Activated CD8-positive, alpha-beta memory T cell treated with anti-CD3 and anti-CD28 coated beads for 36 hours (primary cell): Measurements from ENCODE around the gene TMEM175. TPM values are rescaled to one million over a fixed set of nuclear protein-coding genes. Genes with fewer than 3 reads are reported as not detected.
"Not testable (repeated sequence)": the region's sequence is repeated elsewhere in the genome, so short reads cannot be mapped to it uniquely, and the experiment has no call there.

ENCODE experiments used
- CTCF ChIA-PET: fragments of 350-600 bp; sonication (Branson Sonifier 250); formaldehyde crosslinking; loops from one replicate; lab custom pipeline; 2021; ENCODE audit warnings: antibody characterized with exemption; lab: Charles Lee
- POLR2A ChIA-PET: fragments of 350-600 bp; sonication (Branson Sonifier 250); formaldehyde crosslinking; loops from one replicate; lab custom pipeline; 2021; ENCODE audit warnings: antibody characterized with exemption; lab: Charles Lee
- total RNA-seq, 2 experiments: library from RNA; stranded (reverse); gene quantifications; one replicate each; pipeline ENCODE4 v1.2.3, GENCODE V29; 2021

Gene TMEM175
- total RNA-seq, 2 experiments from 2014 or later = 16.9 to 17.3 TPM

DNA sequence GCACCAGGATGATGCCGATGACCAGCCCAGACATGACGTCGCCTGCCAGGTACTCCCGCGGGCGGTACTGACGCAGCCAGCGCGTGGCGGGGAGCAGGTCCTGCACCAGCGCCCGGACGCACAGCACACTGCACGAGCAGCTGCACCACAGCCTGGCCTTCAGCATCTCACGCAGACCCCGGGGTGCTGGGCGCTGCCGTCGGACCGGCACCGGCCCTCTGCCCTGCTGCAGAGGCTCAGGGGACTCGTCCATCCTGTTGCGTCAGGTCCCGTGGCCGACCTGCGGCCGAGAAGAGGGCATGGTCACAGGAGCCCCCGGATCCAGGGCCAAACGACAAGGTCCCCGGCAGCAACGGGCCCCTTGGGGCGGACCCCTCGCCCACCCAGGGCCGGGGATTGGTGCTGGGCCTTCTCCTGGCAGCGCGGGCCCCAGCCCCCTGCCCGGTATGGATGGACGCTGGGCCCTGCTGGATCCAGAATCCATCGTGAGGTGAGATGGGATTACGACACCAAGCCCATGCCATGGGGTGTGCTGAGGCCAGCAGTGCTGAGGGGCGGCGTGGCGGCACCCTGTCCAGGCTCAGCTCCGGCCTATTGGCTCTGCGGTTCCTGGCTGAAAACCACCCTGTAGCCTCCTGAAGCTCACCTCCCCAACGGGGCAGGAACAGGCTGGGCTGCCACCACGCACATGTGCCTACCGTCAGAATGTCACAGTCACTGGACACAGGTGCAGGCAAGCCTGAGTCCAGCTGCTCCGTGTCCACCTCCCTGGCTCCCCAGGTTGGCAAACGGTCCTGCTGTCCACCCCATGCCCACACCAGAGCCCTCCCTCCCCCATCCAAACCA lies 59.4 kb downstream of the TMEM175 start:
- ChIA-PET POLR2A (no interaction called here), CTCF (no interaction called here)

- POLR2A ChIA-PET = no interaction called here
- CTCF ChIA-PET = no interaction called here
Observed at GRCh38 chr4:992297-993110, 60.2 kb downstream of the TMEM175 start.

GRCh38 chr4:993111-994029 lies 61.1 kb downstream of the TMEM175 start, which contains the start of gene SLC26A1:
Gene SLC26A1 (minus strand): TSS chr4:993404. CDS start chr4:991703, 1,701 bp downstream.
- CTCF ChIA-PET = interaction anchor here (0.7 kb wide), 1 partner anchor 69 kb away, joined by 3 read pairs; no protein-coding TSS in a partner anchor
- POLR2A ChIA-PET = no interaction called here

- ChIA-PET POLR2A (no interaction called here), CTCF (no interaction called here)
Observed at GRCh38 chr4:995311-996026, 63.2 kb downstream of the TMEM175 start.

DNA sequence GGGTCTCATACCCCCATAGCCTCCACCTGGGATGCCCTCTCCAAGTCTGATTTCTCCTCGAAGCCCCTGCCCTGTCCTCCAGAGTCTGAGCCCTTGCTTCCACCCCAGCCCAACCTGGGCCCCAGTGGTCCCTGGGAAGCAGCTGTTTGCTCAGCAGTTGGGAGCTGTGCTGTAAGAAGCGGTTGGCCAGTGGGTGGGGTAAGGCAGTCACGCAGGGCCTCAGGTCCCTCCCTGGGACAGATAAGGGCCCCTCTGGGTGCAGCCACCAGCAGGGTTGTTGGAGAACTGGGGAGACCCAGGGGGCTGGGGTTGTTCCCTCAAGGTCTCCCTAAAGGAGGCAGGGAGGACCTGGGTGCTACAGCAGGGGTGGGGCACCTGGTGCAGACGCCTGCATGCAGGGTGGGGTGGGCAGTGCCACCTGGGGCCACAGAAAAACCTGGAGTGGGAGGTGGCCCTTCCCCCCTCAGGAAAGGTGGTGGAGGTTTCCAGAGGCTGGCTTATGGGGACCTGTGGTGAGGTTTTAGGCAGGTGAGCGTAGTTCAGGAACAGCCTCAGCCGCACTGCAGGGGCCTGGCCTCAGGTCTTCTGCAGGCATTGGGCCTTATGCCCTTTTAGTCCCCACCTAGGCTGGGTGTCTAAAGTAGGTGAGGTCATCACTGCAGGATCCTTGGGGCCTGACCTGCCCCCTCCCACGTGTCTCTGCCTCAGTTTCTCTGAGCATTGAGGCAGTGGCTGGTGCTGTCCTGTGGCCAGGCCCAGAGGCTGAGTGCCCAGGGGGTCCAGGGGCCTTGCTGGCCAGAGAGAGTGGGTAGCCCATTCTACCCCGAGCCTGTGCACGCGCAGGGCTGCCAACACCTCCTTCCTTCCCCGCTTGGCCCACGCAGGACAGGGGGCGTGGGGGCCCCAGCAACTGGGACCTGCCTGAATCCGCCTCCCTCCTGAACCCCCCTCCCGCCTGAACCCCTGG lies 64.1 kb downstream of the TMEM175 start:
- CTCF ChIA-PET = no interaction called here
- POLR2A ChIA-PET = no interaction called here

- CTCF ChIA-PET = no interaction called here
- POLR2A ChIA-PET = no interaction called here
Observed at GRCh38 chr4:996997-997374, 64.7 kb downstream of the TMEM175 start.

GRCh38 chr4:997375-998071 lies 65.3 kb downstream of the TMEM175 start:
- CTCF ChIA-PET = no interaction called here
- POLR2A ChIA-PET = no interaction called here

GRCh38 chr4:998096-998691 lies 65.9 kb downstream of the TMEM175 start:
- POLR2A ChIA-PET = interaction anchor here (0.7 kb wide), 1 partner anchor 704 kb away, joined by 3 read pairs; no protein-coding TSS in a partner anchor
- CTCF ChIA-PET = no interaction called here

GRCh38 chr4:999240-999863 lies 67.1 kb downstream of the TMEM175 start:
- CTCF ChIA-PET = not testable (repeated sequence)

GRCh38 chr4:999882-1000425 lies 67.7 kb downstream of the TMEM175 start:
- CTCF ChIA-PET = no interaction called here
- POLR2A ChIA-PET = no interaction called here

More at GRCh38 chr4:999240-999863, 67.1 kb downstream of the TMEM175 start:
- POLR2A ChIA-PET = interaction anchor here (0.7 kb wide), 1 partner anchor 702 kb away, joined by 3 read pairs; no protein-coding TSS in a partner anchor

DNA sequence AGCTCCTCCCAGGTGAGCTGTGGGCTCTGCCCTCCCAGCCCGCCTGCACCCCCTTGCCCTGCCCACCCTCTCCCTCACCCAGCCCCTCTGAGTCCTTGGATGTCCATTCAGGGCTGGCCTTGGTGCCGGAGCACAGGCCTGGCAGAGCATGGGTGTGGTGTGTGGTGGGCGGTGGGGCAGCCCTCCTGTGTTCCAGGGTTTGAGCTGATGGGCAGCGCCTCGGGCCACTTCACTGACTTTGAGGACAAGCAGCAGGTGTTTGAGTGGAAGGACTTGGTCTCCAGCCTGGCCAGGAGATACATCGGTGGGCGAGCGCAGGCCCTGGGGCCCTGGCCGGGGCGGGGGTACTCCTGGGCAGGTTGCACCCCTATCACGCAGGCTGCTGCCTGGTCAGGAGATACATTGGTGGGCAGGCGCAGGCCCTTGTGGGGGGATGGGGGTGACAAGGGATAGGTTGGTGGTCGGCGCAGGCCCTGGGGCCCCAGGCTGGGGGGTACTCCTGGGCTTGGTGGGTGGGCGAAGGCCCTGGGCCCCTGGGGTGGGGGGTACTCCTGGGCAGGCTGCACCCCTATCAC lies 68.5 kb downstream of the TMEM175 start:
- ChIA-PET CTCF (no interaction called here), POLR2A (no interaction called here)

- POLR2A ChIA-PET = no interaction called here
- CTCF ChIA-PET = interaction anchor here (0.6 to 0.9 kb wide), 2 partner anchors 14 to 61 kb away, joined by 3 to 4 read pairs; partner anchors contain the start of gene IDUA
Observed at GRCh38 chr4:1001561-1002130, 69.4 kb downstream of the TMEM175 start.

DNA sequence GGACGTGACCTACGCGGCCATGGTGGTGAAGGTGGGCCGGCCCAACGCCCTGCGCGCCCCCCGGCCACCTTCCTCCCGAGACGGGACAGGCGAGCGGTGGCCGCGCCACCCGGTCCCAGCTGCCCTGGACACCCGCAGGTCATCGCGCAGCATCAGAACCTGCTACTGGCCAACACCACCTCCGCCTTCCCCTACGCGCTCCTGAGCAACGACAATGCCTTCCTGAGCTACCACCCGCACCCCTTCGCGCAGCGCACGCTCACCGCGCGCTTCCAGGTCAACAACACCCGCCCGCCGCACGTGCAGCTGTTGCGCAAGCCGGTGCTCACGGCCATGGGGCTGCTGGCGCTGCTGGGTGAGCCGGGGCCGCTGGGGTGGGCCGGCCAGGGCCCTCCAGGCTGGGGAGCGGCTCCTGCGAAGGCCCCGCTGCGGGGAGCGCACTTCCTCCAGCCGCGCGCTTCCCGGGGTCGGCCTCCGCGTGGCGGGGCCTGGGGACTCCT lies 69.9 kb downstream of the TMEM175 start:
- POLR2A ChIA-PET = no interaction called here
- CTCF ChIA-PET = interaction anchor here (0.9 kb wide), 1 partner anchor 15 kb away, joined by 4 read pairs; the partner anchor contains the start of gene IDUA

- ChIA-PET CTCF (interaction anchor here (0.9 kb wide), 1 partner anchor 15 kb away, joined by 4 read pairs; the partner anchor contains the start of gene IDUA), POLR2A (no interaction called here)
Observed at GRCh38 chr4:1002631-1003251, 70.5 kb downstream of the TMEM175 start.
